SK-N-SH treated with all-trans-retinoic acid at 6 μM for 48 hours (cell line): Measurements from ENCODE around the gene SCFD2.

Experiments used
- CSDC2 ChIP-seq: fragments of 250-450 bp; sonication (Bioruptor Pico); IDR thresholded peaks from 2 replicates; pipeline ENCODE4 v1.5.0; 2020; ENCODE audit warnings: mild to moderate bottlenecking, moderate library complexity
- ESRRG ChIP-seq: fragments of 250-450 bp; sonication (Bioruptor Pico); IDR thresholded peaks from 2 replicates; pipeline ENCODE4 v1.6.1; 2021; ENCODE audit warnings: mild to moderate bottlenecking
- OSR1 ChIP-seq: fragments of 250-450 bp; sonication (Bioruptor Pico); IDR thresholded peaks from 2 replicates; pipeline ENCODE4 v1.8.0; 2022; ENCODE audit warnings: moderate library complexity, mild to moderate bottlenecking, inconsistent platforms
- PPARA ChIP-seq: fragments of 250-450 bp; sonication (Bioruptor Pico); IDR thresholded peaks from 2 replicates; pipeline ENCODE4 v1.5.0; 2020; ENCODE audit warnings: mild to moderate bottlenecking, borderline replicate concordance
- RARB ChIP-seq: fragments of 250-450 bp; sonication (Bioruptor Pico); IDR thresholded peaks from 2 replicates; pipeline ENCODE4 v1.8.0; 2021; ENCODE audit warnings: mild to moderate bottlenecking, moderate library complexity
- TCF4 ChIP-seq: fragments of 250-450 bp; sonication (Bioruptor Pico); IDR thresholded peaks from 2 replicates; pipeline ENCODE4 v1.8.0; 2021; ENCODE audit warnings: mild to moderate bottlenecking, moderate library complexity, borderline replicate concordance
- ZFP3 ChIP-seq: fragments of 250-450 bp; sonication (Bioruptor Pico); IDR thresholded peaks from 2 replicates; pipeline ENCODE4 v1.5.0; 2020; ENCODE audit warnings: mild to moderate bottlenecking, moderate library complexity
- ZNF70 ChIP-seq: fragments of 450-650 bp; formaldehyde crosslinking; IDR thresholded peaks from 2 replicates; pipeline ENCODE4 v1.5.0; 2020; ENCODE audit warnings: mild to moderate bottlenecking, moderate library complexity
- TF ChIP-seq, protein P1 (sequence below): fragments of 250-450 bp; sonication (Bioruptor Pico); IDR thresholded peaks from 2 replicates; pipeline ENCODE4 v1.8.0; 2020; ENCODE audit warnings: mild to moderate bottlenecking, moderate library complexity, borderline replicate concordance

DNA sequence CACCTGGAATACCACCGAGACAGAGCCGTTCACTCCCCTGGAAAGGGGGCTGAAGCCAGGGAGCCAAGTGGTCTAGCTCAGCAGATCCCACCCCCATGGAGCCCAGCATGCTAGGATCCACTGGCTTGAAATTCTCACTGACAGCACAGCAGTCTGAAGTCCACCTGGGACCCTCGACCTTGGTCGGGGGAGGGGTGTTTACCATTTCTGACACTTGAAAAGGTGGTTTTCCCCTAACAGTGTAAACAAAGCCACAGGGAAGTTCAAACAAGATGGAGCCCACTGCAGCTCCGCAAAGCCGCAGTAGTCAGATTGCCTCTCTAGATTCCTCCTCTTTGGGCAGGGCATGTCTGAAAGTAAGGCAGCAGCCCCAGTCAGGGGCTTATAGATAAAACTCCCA lies 260.5 kb downstream of the SCFD2 start:
- TF ChIP-seq, protein P1, sequence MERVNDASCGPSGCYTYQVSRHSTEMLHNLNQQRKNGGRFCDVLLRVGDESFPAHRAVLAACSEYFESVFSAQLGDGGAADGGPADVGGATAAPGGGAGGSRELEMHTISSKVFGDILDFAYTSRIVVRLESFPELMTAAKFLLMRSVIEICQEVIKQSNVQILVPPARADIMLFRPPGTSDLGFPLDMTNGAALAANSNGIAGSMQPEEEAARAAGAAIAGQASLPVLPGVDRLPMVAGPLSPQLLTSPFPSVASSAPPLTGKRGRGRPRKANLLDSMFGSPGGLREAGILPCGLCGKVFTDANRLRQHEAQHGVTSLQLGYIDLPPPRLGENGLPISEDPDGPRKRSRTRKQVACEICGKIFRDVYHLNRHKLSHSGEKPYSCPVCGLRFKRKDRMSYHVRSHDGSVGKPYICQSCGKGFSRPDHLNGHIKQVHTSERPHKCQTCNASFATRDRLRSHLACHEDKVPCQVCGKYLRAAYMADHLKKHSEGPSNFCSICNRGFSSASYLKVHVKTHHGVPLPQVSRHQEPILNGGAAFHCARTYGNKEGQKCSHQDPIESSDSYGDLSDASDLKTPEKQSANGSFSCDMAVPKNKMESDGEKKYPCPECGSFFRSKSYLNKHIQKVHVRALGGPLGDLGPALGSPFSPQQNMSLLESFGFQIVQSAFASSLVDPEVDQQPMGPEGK (CRISPR knock-in tag), result no peak
- TF ChIP-seq TCF4 (CRISPR knock-in tag), result no peak
- TF ChIP-seq RARB (CRISPR knock-in tag), result no peak
- no peak for TF ChIP-seq ZNF70
- TF ChIP-seq PPARA (CRISPR knock-in tag), result no peak
- TF ChIP-seq ESRRG (CRISPR knock-in tag), result no peak
- TF ChIP-seq OSR1 (CRISPR knock-in tag), result no peak
- TF ChIP-seq ZFP3 (CRISPR knock-in tag), result no peak
- TF ChIP-seq CSDC2 (CRISPR knock-in tag), result no peak
